Esophagus squamous epithelium (tissue), 4 donors: ENCODE measurements around the gene CNTNAP3B.
"Not testable (repeated sequence)": the region's sequence is repeated elsewhere in the genome, so short reads cannot be mapped to it uniquely, and the experiment has no call there.

Source experiments
- CTCF ChIP-seq, 6 experiments: fragments of 450-650 bp in 4 of 6; fragments of 200-600 bp in 2 of 6; sonication (generic) in 2 of 6; IDR thresholded peaks; one replicate each; pipeline ENCODE4 v1.5.1; 2016 to 2019; ENCODE audit warnings: antibody characterized with exemption in 6 of 6, mild to moderate bottlenecking in 4 of 6, moderate library complexity in 4 of 6
- POLR2A ChIP-seq, 4 donors: fragments of 450-650 bp; IDR thresholded peaks; one replicate each; pipeline ENCODE4 v1.6.1; 2017; ENCODE audit warnings: antibody characterized with exemption in 4 of 4, mild to moderate bottlenecking in 4 of 4, moderate library complexity in 3 of 4

- not testable (repeated sequence) for TF ChIP-seq CTCF, POLR2A (IDR thresholded peaks at IDR 0.05)
Observed at GRCh38 chr9:41974906-41975305, 154.3 kb downstream of the CNTNAP3B start.
